NB4 (cell line): ENCODE results near the gene TEDC1.

Source experiments
- CTCF ChIP-seq: IDR thresholded peaks from one replicate; pipeline ENCODE4 v1.5.1; 2012; ENCODE audit warnings: low read depth, low read length
- MAX ChIP-seq: IDR thresholded peaks from 2 replicates; pipeline ENCODE4 v1.6.1; 2011; ENCODE audit warnings: low read depth, low read length
- MYC ChIP-seq: IDR thresholded peaks from 2 replicates; pipeline ENCODE4 v1.6.1; 2011; ENCODE audit warnings: low read depth, low read length
- POLR2A ChIP-seq: IDR thresholded peaks from 2 replicates; pipeline ENCODE4 v1.6.1; 2011; ENCODE audit warnings: mild to moderate bottlenecking; ENCODE audit not compliant: insufficient read length; ENCODE audit errors: extremely low read depth

DNA sequence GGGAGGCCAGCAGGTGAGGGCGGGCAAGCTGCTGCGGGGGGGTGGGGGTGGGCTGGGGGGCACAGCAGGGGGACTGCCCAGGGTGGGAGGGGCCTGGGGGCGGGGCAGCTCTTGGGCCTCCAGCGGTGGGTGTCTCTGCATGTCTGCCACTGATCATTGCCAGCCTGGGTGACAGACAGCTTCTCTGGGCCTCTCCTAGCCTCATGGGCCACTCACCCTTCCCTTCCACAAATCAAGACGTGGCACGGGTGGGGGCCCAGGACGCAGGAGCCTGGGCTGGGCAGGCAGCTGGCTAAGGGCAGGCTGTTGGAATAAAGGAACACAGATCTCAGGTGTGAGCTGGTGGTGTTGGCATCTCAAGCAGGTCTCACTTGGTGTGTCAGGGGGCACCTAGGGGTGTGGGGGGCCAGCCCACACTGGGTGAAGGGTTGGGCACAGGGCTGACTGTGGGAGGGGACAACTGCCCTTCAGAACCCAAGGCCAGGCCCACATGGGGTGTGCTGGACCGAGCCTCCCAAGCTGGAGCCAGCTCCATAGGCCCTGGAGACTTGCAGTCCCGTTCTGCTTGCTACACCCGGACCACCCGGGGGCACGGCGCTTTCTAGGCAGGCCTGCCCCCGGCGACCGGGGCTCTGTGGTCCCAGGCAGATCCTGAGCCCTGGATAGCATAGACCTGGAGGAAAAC is 3.0 kb downstream of the TEDC1 start:
- TF ChIP-seq CTCF (no peak), POLR2A (no peak), MAX (no peak), MYC (no peak)
